Fibroblast of lung (primary cell): ENCODE data around the gene PPFIBP2.

Experiments used
- EZH2 ChIP-seq: IDR thresholded peaks from 2 replicates; pipeline ENCODE4 v1.5.1; 2012; ENCODE audit warnings: low read length, control low read depth, mild to moderate bottlenecking; ENCODE audit errors: missing control alignments
- TF ChIP-seq, protein P1 (sequence below), 2 donors: IDR thresholded peaks in 1 of 2; conservative IDR thresholded peaks in 1 of 2; 1 replicate in 1 of 2; 2 replicates in 1 of 2; pipeline ENCODE4 v1.5.1; 2011 to 2012; ENCODE audit warnings: low read length in 2 of 2, control low read depth in 1 of 2, inconsistent platforms in 1 of 2, low read depth in 1 of 2, mild to moderate bottlenecking in 1 of 2

DNA sequence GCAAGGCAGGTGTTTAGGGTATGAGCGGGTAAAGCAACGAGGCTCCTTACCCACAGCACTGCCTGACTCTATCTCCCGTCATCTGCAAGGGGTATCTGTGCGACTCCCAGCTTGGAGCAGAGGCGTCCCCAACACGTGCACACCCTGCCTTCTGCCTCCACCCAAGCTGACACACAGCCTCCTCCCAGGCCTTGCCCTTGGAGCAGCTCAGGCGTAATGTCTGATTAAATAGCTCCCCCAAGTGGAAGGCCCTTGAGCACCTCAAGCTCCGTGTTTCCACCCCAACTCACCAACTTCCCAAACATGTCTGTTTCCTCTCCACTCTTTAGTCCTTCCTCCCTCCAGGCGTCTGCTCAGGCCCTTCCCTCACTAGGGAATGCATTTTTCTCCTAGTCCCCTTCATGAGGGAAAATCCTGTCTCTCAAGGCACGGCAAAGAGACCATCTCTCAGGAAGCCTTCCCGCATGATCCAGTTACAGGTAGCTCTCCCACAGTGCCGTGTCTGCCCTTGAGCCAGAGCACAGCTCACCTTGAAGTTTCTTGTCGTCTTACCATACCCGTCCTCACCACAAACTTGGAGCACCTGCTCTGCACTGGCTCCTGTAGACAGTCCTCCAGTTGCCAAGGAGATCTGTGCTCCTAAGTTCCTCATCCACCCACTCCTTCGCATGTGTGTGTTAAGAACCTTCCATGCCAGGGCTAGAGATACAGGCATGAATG is 143.7 kb downstream of the PPFIBP2 start:
- no peak for TF ChIP-seq EZH2
- TF ChIP-seq, protein P1, sequence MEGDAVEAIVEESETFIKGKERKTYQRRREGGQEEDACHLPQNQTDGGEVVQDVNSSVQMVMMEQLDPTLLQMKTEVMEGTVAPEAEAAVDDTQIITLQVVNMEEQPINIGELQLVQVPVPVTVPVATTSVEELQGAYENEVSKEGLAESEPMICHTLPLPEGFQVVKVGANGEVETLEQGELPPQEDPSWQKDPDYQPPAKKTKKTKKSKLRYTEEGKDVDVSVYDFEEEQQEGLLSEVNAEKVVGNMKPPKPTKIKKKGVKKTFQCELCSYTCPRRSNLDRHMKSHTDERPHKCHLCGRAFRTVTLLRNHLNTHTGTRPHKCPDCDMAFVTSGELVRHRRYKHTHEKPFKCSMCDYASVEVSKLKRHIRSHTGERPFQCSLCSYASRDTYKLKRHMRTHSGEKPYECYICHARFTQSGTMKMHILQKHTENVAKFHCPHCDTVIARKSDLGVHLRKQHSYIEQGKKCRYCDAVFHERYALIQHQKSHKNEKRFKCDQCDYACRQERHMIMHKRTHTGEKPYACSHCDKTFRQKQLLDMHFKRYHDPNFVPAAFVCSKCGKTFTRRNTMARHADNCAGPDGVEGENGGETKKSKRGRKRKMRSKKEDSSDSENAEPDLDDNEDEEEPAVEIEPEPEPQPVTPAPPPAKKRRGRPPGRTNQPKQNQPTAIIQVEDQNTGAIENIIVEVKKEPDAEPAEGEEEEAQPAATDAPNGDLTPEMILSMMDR (conservative IDR thresholded peaks at IDR 0.05 in 1 of 2, IDR thresholded peaks at IDR 0.05 in 1 of 2; ENCODE audit: low read depth in 1 of 2, low read length in 2 of 2): peak; percentile 59 to 64
